K562 (cell line): ENCODE measurements around the gene ERCC2. TPM values are rescaled to one million over a fixed set of nuclear protein-coding genes. Genes with fewer than 3 reads are reported as not detected.

ENCODE experiments used
- ATAC-seq: fragments of 200-7000 bp; cut with Tn5 transposase; 3 replicates; pipeline ENCODE4 v1.9.1; 2020; ENCODE audit warnings: moderate library complexity
- BruUV-seq: library from RNA; stranded (reverse); fragments of 400-500 nt; replicated peaks from 2 replicates; lab custom pipeline; 2021; lab: Mats Ljungman, UMichigan
- CTCF ChIA-PET: fragments of 300-600 bp; formaldehyde crosslinking; extraction: SDS; loops from one replicate; lab custom pipeline; 2021; ENCODE audit warnings: low intra/inter-chr PET ratio; lab: Yijun Ruan, JAX
- POLR2A ChIA-PET: fragments of 300-600, 350-650 bp; sonication (Branson Sonifier 250); formaldehyde crosslinking; extraction: SDS; loops from one replicate; lab custom pipeline; 2021; ENCODE audit warnings: antibody characterized with exemption, inconsistent platforms; lab: Yijun Ruan, JAX
- DNase-seq, 4 experiments: peaks; one replicate each; pipeline versions ENCODE4 v3.0.0 to v3.0.0-alpha.2; 2011 to 2018; ENCODE audit warnings: low spot score in 3 of 4, mixed read lengths in 3 of 4; ENCODE audit errors: extremely low read depth in 1 of 4
- FAIRE-seq: peaks from 2 replicates; lab custom pipeline; 2011; peaks lifted over from hg19 to GRCh38; lab: Jason Lieb, UNC
- H2AFZ ChIP-seq: 2 replicates; pipeline ENCODE4 v1.6.0; 2011; ENCODE audit warnings: low read depth, low read length, control low read depth, inconsistent platforms
- H3K27ac ChIP-seq: fragments of 200-600 bp; 3 replicates; pipeline ENCODE4 v1.8.0; 2011; ENCODE audit warnings: low read depth, mild to moderate bottlenecking, control low read depth, inconsistent platforms, low read length, moderate library complexity, mixed read lengths; ENCODE audit errors: extremely low read depth
- H3K27me3 ChIP-seq, 2 experiments: fragments of 300-600 bp in 1 of 2; 2 replicates in 1 of 2; 3 replicates in 1 of 2; pipeline versions ENCODE4 v1.6.0 to v1.8.0; 2011; ENCODE audit warnings: inconsistent platforms in 2 of 2, low read length in 2 of 2, mild to moderate bottlenecking in 1 of 2, mixed read lengths in 1 of 2, moderate library complexity in 1 of 2; ENCODE audit not compliant: control insufficient read depth in 2 of 2, insufficient read depth in 2 of 2
- H3K36me3 ChIP-seq: fragments of 300-600 bp; 3 replicates; pipeline ENCODE4 v1.8.0; 2011; ENCODE audit warnings: mild to moderate bottlenecking, low read length, inconsistent platforms; ENCODE audit not compliant: control insufficient read depth, insufficient read depth
- H3K4me1 ChIP-seq, 2 experiments: fragments of 200-600 bp in 1 of 2; replicated peaks in 1 of 2; 2 replicates in 1 of 2; 3 replicates in 1 of 2; pipeline versions ENCODE4 v1.5.1 to v1.8.0; 2011; ENCODE audit warnings: inconsistent platforms in 2 of 2, low read length in 2 of 2, mild to moderate bottlenecking in 1 of 2, mixed read lengths in 1 of 2, moderate library complexity in 1 of 2; ENCODE audit not compliant: control insufficient read depth in 2 of 2, insufficient read depth in 2 of 2
- H3K4me2 ChIP-seq: 2 replicates; pipeline ENCODE4 v1.6.1; 2011; ENCODE audit warnings: low read length, control low read depth, inconsistent platforms, mixed read lengths; ENCODE audit not compliant: insufficient read depth
- H3K4me3 ChIP-seq: fragments of 200-600 bp; sonication (generic), shearing (Covaris generic); 2 replicates; pipeline ENCODE4 v1.5.1; 2016; ENCODE audit warnings: control low read depth, inconsistent platforms
- H3K79me2 ChIP-seq: fragments of 200-600 bp; 3 replicates; pipeline ENCODE4 v1.8.0; 2011; ENCODE audit warnings: low read length, inconsistent platforms; ENCODE audit not compliant: control insufficient read depth, insufficient read depth
- H3K9ac ChIP-seq, 2 experiments: 2 replicates each; pipeline versions ENCODE4 v1.6.0 to v1.6.1; 2011; ENCODE audit warnings: low read depth in 2 of 2, low read length in 2 of 2, control low read depth in 1 of 2, inconsistent platforms in 1 of 2, mild to moderate bottlenecking in 1 of 2, mixed read lengths in 1 of 2; ENCODE audit not compliant: insufficient read depth in 1 of 2
- H3K9me1 ChIP-seq: one replicate; pipeline ENCODE4 v1.6.0; 2011; ENCODE audit warnings: inconsistent platforms, mild to moderate bottlenecking, low read length, moderate library complexity; ENCODE audit not compliant: control insufficient read depth, insufficient read depth
- H3K9me3 ChIP-seq: replicated peaks from 2 replicates; pipeline ENCODE4 v1.5.1; 2011; ENCODE audit warnings: low read depth, low read length, inconsistent platforms; ENCODE audit not compliant: control insufficient read depth, insufficient read depth
- H4K20me1 ChIP-seq: replicated peaks from 2 replicates; pipeline ENCODE4 v1.6.1; 2011; ENCODE audit warnings: low read length, inconsistent platforms, mixed read lengths; ENCODE audit not compliant: control insufficient read depth, insufficient read depth
- ASH1L ChIP-seq: fragments of 450-650 bp; IDR thresholded peaks from 2 replicates; pipeline ENCODE4 v1.6.1; 2018; ENCODE audit warnings: borderline replicate concordance, mild to moderate bottlenecking, low read depth; ENCODE audit not compliant: partially characterized antibody
- CHCHD3 ChIP-seq: fragments of 250-450 bp; sonication (Bioruptor Pico); IDR thresholded peaks from 2 replicates; pipeline ENCODE4 v2.1.2; 2022; ENCODE audit warnings: mild to moderate bottlenecking
- CSDE1 ChIP-seq, 2 experiments: fragments of 450-650 bp; IDR thresholded peaks; 2 replicates each; pipeline ENCODE4 v1.6.1; 2016; ENCODE audit warnings: mild to moderate bottlenecking in 1 of 2
- ETV6 ChIP-seq, 3 experiments: fragments of 150-350 bp in 1 of 3; sonication (generic) in 1 of 3; formaldehyde crosslinking in 1 of 3; IDR thresholded peaks; 2 replicates each; pipeline versions ENCODE4 v1.6.1 to v1.8.0; 2014 to 2022; ENCODE audit warnings: borderline replicate concordance in 2 of 3, low read depth in 2 of 3, antibody characterized with exemption in 1 of 3, low read length in 1 of 3, mild to moderate bottlenecking in 1 of 3, missing genetic modification reagents in 1 of 3
- FOXP1 ChIP-seq: sonication (generic); formaldehyde crosslinking; IDR thresholded peaks from 2 replicates; pipeline ENCODE4 v1.8.0; 2022; ENCODE audit warnings: mild to moderate bottlenecking, missing genetic modification reagents
- HCFC1 ChIP-seq: IDR thresholded peaks from 2 replicates; pipeline ENCODE4 v1.6.1; 2012; ENCODE audit warnings: low read depth, low read length, improper control_type of control experiment
- HIVEP1 ChIP-seq: fragments of 250-450 bp; sonication (Bioruptor Pico); IDR thresholded peaks from 2 replicates; pipeline ENCODE4 v1.4.0; 2020; ENCODE audit warnings: mild to moderate bottlenecking
- JUNB ChIP-seq: fragments of 450-650 bp; formaldehyde crosslinking; conservative IDR thresholded peaks from 2 replicates; pipeline ENCODE4 v1.4.0; 2020; ENCODE audit warnings: mild to moderate bottlenecking
- KDM5B ChIP-seq: fragments of 200-600 bp; sonication (generic); IDR thresholded peaks from 2 replicates; pipeline ENCODE4 v1.6.1; 2012; ENCODE audit warnings: low read depth, mild to moderate bottlenecking, moderate library complexity, low read length, control low read depth, inconsistent platforms; ENCODE audit not compliant: insufficient replicate concordance
- MCM3 ChIP-seq: fragments of 450-650 bp; IDR thresholded peaks from 2 replicates; pipeline ENCODE4 v1.6.1; 2016
- PTBP1 ChIP-seq: fragments of 200-400 bp; formaldehyde crosslinking; IDR thresholded peaks from 2 replicates; pipeline ENCODE4 v1.6.1; 2017; ENCODE audit warnings: low read depth, low read length
- TOE1 ChIP-seq, 2 experiments: fragments of 450-650 bp in 1 of 2; sonication (generic) in 1 of 2; formaldehyde crosslinking in 1 of 2; IDR thresholded peaks; 2 replicates each; pipeline versions ENCODE4 v1.7.1 to v1.8.0; 2016 to 2022; ENCODE audit warnings: borderline replicate concordance in 2 of 2, mild to moderate bottlenecking in 2 of 2, antibody characterized with exemption in 1 of 2, inconsistent platforms in 1 of 2, low read depth in 1 of 2, missing genetic modification reagents in 1 of 2, moderate library complexity in 1 of 2
- ZNF224 ChIP-seq: sonication (generic); formaldehyde crosslinking; IDR thresholded peaks from 2 replicates; pipeline ENCODE4 v1.8.0; 2022; ENCODE audit warnings: mild to moderate bottlenecking, missing genetic modification reagents
- ZNF707 ChIP-seq: fragments of 250-450 bp; sonication (Bioruptor Pico); conservative IDR thresholded peaks from 2 replicates; pipeline ENCODE4 v1.8.0; 2022; ENCODE audit warnings: inconsistent platforms, mild to moderate bottlenecking, moderate library complexity
- ZNF740 ChIP-seq, 3 experiments: fragments of 200-800 bp in 1 of 3; sonication (Bioruptor generic) in 1 of 3; sonication (generic) in 1 of 3; formaldehyde crosslinking in 1 of 3; IDR thresholded peaks; 2 replicates each; pipeline versions ENCODE4 v1.6.1 to v1.8.0; 2016 to 2022; ENCODE audit warnings: mild to moderate bottlenecking in 2 of 3, missing compliant biosample characterization in 2 of 3, missing genetic modification characterization in 2 of 3, missing genetic modification reagents in 1 of 3
- ZNF77 ChIP-seq: fragments of 250-450 bp; sonication (Bioruptor Pico); IDR thresholded peaks from 2 replicates; pipeline ENCODE4 v1.5.0; 2020
- ZZZ3 ChIP-seq: fragments of 450-650 bp; IDR thresholded peaks from 2 replicates; pipeline ENCODE4 v1.6.1; 2016; ENCODE audit warnings: antibody characterized with exemption, mild to moderate bottlenecking, moderate library complexity
- WGBS: fragments of 100-300 bp; shearing (Covaris generic); methylation state at CpG from one replicate; pipeline ENCODE4 v1.1.6; 2016; ENCODE audit warnings: low coverage, mixed read lengths; ENCODE audit not compliant: insufficient coverage; ENCODE audit errors: missing lambda C conversion rate; 5-methylcytosine and 5-hydroxymethylcytosine counted together
- in situ Hi-C: fragments of 300-500 bp; cut with MboI; formaldehyde crosslinking; loops from 4 replicates; pipeline ENCODE4 v1.15.0; 2018; ENCODE audit warnings: inconsistent platforms, mixed read lengths
- intact Hi-C: fragments of 100-400 bp; cut with micrococcal nuclease; formaldehyde crosslinking; loops from 2 replicates; pipeline ENCODE4 v1.14.2; 2022
- polyA plus RNA-seq, 8 experiments: library from polyadenylated mRNA; depleted of rRNA in 4 of 8; stranded (reverse) in 5 of 8; unstranded in 3 of 8; fragments of >200 nt; fragmentation: Nextera tagmentation in 2 of 8; fragmentation: Illumina TruSeq in 1 of 8; extraction: Ambion mirVana in 2 of 8; extraction: Trizol in 1 of 8; gene quantifications; 2 replicates each; pipeline versions ENCODE4 v1.2.1 to v1.2.3, GENCODE V29; 2011 to 2014; ENCODE audit warnings: inconsistent platforms in 1 of 8, missing spikeins in 1 of 8
- total RNA-seq, 7 experiments: library from RNA; depleted of rRNA in 6 of 7; stranded (reverse); fragments of >200 nt in 6 of 7; fragmentation: Illumina TruSeq in 2 of 7; extraction: Trizol in 2 of 7; gene quantifications; 2 replicates each; pipeline versions ENCODE4 v1.2.1 to v1.2.3, GENCODE V29; 2011 to 2021; ENCODE audit warnings: low replicate concordance in 1 of 7

The ERCC2 gene
- total and polyA plus RNA-seq, 9 of the 15 experiments (the other 6 are each of a cell fraction or from before 2014, with no cell fraction given) = 2.2 to 55.9 (median 23.4) TPM

GRCh38 chr19:45322744-45323281 is 47.6 kb downstream of the ERCC2 start, which contains the start of gene CKM:
CKM (minus strand) TSS chr19:45322875; CDS start chr19:45319713, 3,162 bp downstream.
- Histone ChIP-seq H3K36me3 (no peaks in the 10 kb centered on the region), H3K79me2 (no peaks in the 10 kb centered on the region), H3K4me3 (no peak within 1 kb of the TSS), H4K20me1 (no peaks in the 10 kb centered on the region), H3K9me1 (no peaks in the 10 kb centered on the region), H3K4me2 (no peak within 1 kb of the TSS), H3K9ac (peak within 1 kb of the TSS in 1 of 2 experiments; percentile 81; a peak in 2 of 4 replicates), H3K9me3 (no peaks in the 10 kb centered on the region), H3K4me1 (peaks cover 2 to 32% of the 10 kb centered on the region in 2 experiments; a peak in 3 of 5 replicates), H3K27me3 (no peaks in the 10 kb centered on the region), H3K27ac (no peak within 1 kb of the TSS), H2AFZ (peak within 1 kb of the TSS; percentile 61)
- intact Hi-C loops = no loop called here
- FAIRE-seq = no peak
- in situ Hi-C loops = no loop called here
- ATAC-seq = no peak
- 53% methylated on average over 13 of the region's 15 CpGs for WGBS
- ChIA-PET CTCF (no interaction called here), POLR2A (interaction anchor here (0.6 to 1.3 kb wide), 2 partner anchors 10 to 88 kb away, joined by 3 read pairs; no protein-coding TSS in a partner anchor)
- no TSS peak for BruUV-seq
- no peak for TF ChIP-seq TOE1 (IDR thresholded peaks at IDR 0.05; ENCODE audit: borderline replicate concordance)
- TF ChIP-seq TOE1 (CRISPR knock-in tag; IDR thresholded peaks at IDR 0.05; ENCODE audit: borderline replicate concordance, low read depth) = no peak
- no peak for TF ChIP-seq CSDE1 (IDR thresholded peaks at IDR 0.05)
- no peak for TF ChIP-seq ZNF224
- TF ChIP-seq HCFC1 = no peak
- TF ChIP-seq PTBP1 = no peak
- TF ChIP-seq CHCHD3 = no peak
- TF ChIP-seq ZNF707 (CRISPR knock-in tag) = no peak
- TF ChIP-seq ETV6 (IDR thresholded peaks at IDR 0.05; ENCODE audit: borderline replicate concordance in 1 of 2, low read depth in 2 of 2, low read length in 1 of 2) = no peak
- no peak for TF ChIP-seq ETV6 (CRISPR knock-in tag; IDR thresholded peaks at IDR 0.05; ENCODE audit: borderline replicate concordance)
- TF ChIP-seq ASH1L = no peak
- TF ChIP-seq FOXP1 (CRISPR knock-in tag) = no peak
- TF ChIP-seq MCM3 = no peak
- TF ChIP-seq KDM5B = no peak
- no peak for TF ChIP-seq ZZZ3
- no peak for TF ChIP-seq JUNB (CRISPR knock-in tag)
- no peak for TF ChIP-seq ZNF77 (CRISPR knock-in tag)
- TF ChIP-seq HIVEP1 (CRISPR knock-in tag) = no peak
- TF ChIP-seq ZNF740 (CRISPR knock-in tag; IDR thresholded peaks at IDR 0.05) = no peak
- no peak for TF ChIP-seq ZNF740 (tag; IDR thresholded peaks at IDR 0.05)
- DNase-seq = no peak
